ENCODE results near the gene BEAN1.

BEAN1 gene

DNA sequence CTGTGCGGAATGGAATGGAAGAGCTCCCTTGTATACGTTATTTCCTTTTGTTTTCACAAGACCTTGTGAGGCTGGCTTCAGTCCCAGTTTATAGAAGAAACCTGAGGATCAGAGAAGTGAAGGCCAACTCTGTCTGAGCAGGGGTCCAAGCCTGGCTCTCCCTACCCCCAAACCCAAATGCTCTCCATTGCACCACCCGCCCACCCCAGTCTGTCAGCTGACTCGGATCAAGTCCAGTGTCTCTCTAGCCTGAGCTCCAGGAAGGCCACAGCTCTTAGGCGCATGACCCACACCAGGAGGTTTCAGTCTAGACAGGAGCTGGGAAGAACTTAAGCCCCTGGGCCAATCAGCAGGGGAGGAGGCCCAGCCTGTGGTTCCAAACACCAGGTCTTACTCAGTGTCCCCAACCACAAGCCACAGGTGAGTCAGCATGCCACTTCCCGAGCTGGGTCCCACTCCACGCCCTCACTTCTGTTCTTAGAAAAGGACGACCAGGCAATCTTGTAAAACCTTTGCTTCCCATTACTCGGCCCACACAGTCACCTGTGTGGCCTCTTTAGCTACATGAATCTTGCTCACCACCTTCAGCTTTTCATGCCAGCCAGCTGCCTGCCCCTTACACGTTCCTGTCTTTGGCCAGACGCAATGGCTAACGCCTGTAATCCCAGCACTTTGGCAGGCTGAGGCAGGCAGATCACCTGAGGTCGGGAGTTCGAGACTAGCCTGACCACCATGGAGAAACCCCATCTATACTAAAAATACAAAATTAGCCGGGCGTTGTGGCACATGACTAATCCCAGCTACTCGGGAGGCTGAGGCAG, 95.1 kb downstream of the BEAN1 start:
- ChIA-PET POLR2A (interaction anchor here (0.5 to 0.8 kb wide), 3 partner anchors 17 to 26 kb away, joined by 3 read pairs; no protein-coding TSS in a partner anchor), CTCF (interaction anchor here (0.8 to 5.3 kb wide), 11 partner anchors 9 to 115 kb away, joined by 3 to 23 read pairs (median 5); partner anchors contain the start of genes CKLF and CMTM3)
- DNase-seq (ENCODE audit: extremely low spot score): peak; percentile 60
- TF ChIP-seq, protein P1, sequence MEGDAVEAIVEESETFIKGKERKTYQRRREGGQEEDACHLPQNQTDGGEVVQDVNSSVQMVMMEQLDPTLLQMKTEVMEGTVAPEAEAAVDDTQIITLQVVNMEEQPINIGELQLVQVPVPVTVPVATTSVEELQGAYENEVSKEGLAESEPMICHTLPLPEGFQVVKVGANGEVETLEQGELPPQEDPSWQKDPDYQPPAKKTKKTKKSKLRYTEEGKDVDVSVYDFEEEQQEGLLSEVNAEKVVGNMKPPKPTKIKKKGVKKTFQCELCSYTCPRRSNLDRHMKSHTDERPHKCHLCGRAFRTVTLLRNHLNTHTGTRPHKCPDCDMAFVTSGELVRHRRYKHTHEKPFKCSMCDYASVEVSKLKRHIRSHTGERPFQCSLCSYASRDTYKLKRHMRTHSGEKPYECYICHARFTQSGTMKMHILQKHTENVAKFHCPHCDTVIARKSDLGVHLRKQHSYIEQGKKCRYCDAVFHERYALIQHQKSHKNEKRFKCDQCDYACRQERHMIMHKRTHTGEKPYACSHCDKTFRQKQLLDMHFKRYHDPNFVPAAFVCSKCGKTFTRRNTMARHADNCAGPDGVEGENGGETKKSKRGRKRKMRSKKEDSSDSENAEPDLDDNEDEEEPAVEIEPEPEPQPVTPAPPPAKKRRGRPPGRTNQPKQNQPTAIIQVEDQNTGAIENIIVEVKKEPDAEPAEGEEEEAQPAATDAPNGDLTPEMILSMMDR (IDR thresholded peaks at IDR 0.05; ENCODE audit: control extremely low read depth, extremely low read depth, low read depth, missing control alignments): no peak

DNA sequence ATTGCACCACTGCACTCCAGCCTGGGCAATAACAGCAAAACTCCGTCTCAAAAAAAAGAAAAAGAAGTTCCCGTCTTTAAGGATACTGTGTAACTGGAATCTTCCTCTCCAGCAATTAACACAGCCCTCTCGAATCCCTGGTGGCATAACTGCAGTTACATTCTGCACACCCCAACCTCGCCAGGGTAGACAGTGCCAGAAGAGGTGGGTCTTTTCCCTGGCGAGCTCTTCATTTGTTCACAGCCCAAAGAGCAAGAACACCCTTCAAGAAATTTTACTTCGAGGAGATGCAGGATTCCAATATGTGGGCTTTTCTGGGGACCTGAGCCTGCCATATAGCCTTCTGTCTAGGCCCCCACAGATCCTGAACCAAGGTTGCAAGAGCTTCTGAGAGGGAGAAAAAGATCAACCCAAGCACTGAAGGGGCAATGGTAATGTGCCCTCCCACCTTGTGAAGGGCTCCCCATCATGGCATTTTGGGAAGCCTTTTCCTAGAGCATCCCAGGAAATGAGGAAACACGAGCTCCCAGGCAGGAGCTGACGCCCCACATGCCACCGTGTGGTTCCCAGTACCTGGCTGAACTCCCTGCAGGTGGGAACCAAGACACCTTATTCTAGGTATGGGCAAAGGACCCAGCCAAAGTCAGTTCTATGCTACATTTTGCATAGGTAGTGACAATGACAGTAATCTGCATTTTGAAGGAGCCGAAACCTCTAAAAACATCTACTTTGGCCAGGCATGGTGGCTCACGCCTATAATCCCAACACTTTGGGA, 95.9 kb downstream of the BEAN1 start:
- DNase-seq (ENCODE audit: extremely low spot score): no peak
- ChIA-PET POLR2A (no interaction called here), CTCF (interaction anchor here (0.8 to 5.3 kb wide), 13 partner anchors 7 to 118 kb away, joined by 3 to 23 read pairs (median 5); partner anchors contain the start of genes CKLF and CMTM3)
- TF ChIP-seq, protein P1 (IDR thresholded peaks at IDR 0.05; ENCODE audit: control extremely low read depth, extremely low read depth, low read depth, missing control alignments): no peak

DNA sequence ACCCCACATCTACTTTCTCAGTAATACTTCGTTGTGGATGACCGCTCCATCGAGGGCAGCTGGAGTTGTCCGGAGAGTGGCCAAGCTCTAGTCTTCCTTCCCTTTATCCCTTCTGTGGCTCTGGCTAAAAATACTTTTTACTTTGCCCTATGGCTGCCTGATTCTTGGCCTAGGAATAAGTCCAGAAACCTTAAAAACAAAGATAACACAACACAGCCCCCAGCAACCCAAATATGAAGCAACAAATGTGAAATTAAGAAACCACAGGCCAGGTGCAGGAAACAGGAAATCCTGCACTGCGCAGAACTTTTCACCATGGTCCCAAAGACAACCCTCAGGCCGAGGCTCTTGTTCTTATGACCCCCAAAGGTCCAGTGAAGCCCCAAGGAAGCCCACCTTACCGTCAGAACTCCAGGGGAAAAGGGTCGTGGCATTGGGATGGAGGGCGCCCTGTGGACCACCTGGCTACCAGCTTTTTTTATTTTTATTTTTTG, 96.8 kb downstream of the BEAN1 start:
- ChIA-PET CTCF (interaction anchor here (0.9 to 5.3 kb wide), 13 partner anchors 8 to 119 kb away, joined by 3 to 23 read pairs (median 4); partner anchors contain the start of genes CKLF and CMTM3), POLR2A (no interaction called here)
- TF ChIP-seq, protein P1 (IDR thresholded peaks at IDR 0.05; ENCODE audit: control extremely low read depth, extremely low read depth, low read depth, missing control alignments): no peak
- DNase-seq (ENCODE audit: extremely low spot score): peak; percentile 40

DNA sequence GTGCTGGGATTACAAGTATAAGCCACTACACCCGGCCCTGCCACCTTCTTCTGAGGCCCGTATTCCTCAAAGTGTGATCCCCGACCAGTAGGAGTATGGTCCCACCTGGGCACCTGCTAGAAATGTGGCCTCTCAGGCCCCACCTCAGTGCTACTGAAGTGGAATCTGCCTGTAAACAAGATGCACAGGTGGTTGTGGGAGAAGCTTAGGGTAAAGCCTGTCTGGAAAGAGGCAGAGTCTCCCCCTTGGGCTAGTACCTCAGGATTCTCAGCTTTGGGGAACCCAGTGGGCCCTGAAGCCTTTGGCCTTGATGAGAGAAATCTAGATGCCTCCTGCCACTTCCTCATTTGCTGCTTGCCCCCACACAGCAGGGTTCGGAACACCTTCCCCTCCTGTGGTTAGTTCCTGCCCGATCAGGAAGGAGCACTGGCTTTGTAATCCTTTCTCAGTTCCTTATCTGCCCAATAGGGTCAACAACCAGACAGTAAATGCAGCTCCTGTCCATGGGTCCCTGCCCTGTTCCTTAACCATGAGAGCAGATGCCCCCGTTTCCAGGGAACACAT, 97.6 kb downstream of the BEAN1 start:
- TF ChIP-seq, protein P1 (IDR thresholded peaks at IDR 0.05; ENCODE audit: control extremely low read depth, extremely low read depth, low read depth, missing control alignments): no peak
- ChIA-PET CTCF (interaction anchor here (0.7 to 5.3 kb wide), 13 partner anchors 9 to 118 kb away, joined by 3 to 23 read pairs (median 3); partner anchors contain the start of gene CKLF), POLR2A (no interaction called here)
- peak; percentile 71 for DNase-seq (ENCODE audit: extremely low spot score)

DNA sequence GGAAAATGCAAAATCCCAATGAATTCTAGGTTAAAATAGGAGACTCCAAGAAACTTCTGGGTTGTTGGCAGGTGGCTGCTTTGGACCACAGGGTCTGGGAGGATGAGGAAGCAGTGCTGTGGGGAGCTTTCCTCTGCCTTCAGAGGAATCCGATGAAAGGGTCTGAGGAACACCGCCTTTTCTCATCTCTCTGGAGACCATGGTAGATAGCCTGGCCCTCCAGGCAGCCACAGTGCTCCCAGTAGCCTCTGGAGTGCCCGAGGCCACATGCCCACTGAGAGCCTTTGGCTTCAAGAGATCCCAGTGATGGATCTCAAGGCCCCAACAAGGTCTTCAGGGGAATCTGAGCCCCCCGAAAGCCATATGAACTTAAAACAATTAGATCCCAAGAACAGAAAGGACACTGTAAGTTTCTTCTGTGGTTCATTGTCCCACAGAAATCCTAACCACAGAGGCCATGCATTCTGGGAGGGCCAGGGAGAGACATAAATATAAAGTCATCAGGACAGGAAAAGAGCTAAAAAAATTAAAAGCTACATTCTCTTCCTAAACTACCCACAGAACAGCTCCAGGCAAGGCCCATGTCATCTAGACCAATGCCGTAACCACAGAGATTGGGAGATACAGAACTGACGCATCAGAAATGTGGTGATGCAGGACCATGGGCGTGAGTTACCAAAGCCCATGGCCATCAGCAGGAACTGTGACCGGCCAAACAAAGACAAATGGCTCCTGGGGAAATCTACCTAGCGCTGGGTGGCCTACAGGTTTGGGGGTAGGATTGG, 98.5 kb downstream of the BEAN1 start:
- TF ChIP-seq, protein P1 (IDR thresholded peaks at IDR 0.05; ENCODE audit: control extremely low read depth, extremely low read depth, low read depth, missing control alignments): no peak
- CTCF ChIA-PET: interaction anchor here (1.0 to 3.2 kb wide), 8 partner anchors 11 to 83 kb away, joined by 3 to 10 read pairs (median 4); partner anchors contain the start of gene CKLF
- POLR2A ChIA-PET: no interaction called here
- no peak for DNase-seq (ENCODE audit: extremely low spot score)

All from GM10248 (cell line).